Cerebellar nuclear complex (tissue), 1 donor: Measurements from ENCODE around the gene SPHK2.
A peak's percentile ranks its signal among the peaks of the same experiment; 100 is the strongest.
"Not testable (repeated sequence)": the region's sequence is repeated elsewhere in the genome, so short reads cannot be mapped to it uniquely, and the experiment has no call there.

Source experiments
- DNase-seq, 2 experiments: peaks; one replicate each; lab custom pipeline; 2025; lab: John Stamatoyannopoulos, UW

Gene SPHK2

GRCh38 chr19:48618916-48619691 is at the start of gene SPHK2, which contains the start of gene RPL18:
TSS of gene SPHK2 (plus strand) at chr19:48619506. CDS start at chr19:48620515, 1,009 bp downstream.
TSS of gene RPL18 (minus strand) at chr19:48619178. CDS start at chr19:48619143, 35 bp downstream.
- peak; percentile 92 to 98 for DNase-seq

- DNase-seq, result no peak
These were observed 49.5 kb upstream of the SPHK2 start for GRCh38 chr19:48569814-48570213.

- DNase-seq, result no peak
These were observed 47.7 kb upstream of the SPHK2 start for GRCh38 chr19:48571378-48572162.

- DNase-seq, result no peak
These were observed 46.2 kb upstream of the SPHK2 start for GRCh38 chr19:48573163-48573505.

GRCh38 chr19:48575931-48576622 is 43.2 kb upstream of the SPHK2 start:
- no peak for DNase-seq

GRCh38 chr19:48577908-48578307 is 41.4 kb upstream of the SPHK2 start:
- not testable (repeated sequence) for DNase-seq

- no peak for DNase-seq
These were observed 40.4 kb upstream of the SPHK2 start for GRCh38 chr19:48578891-48579290.

- DNase-seq, result no peak
These were observed 37.1 kb upstream of the SPHK2 start for GRCh38 chr19:48582168-48582567.

GRCh38 chr19:48587387-48587786 is 31.9 kb upstream of the SPHK2 start:
- no peak for DNase-seq

- DNase-seq, result no peak
These were observed 30.5 kb upstream of the SPHK2 start for GRCh38 chr19:48588670-48589401.

GRCh38 chr19:48591021-48591420 is 28.3 kb upstream of the SPHK2 start:
- no peak for DNase-seq

- DNase-seq, result no peak
These were observed 24.1 kb upstream of the SPHK2 start for GRCh38 chr19:48595171-48595570.

GRCh38 chr19:48595833-48596232 is 23.5 kb upstream of the SPHK2 start:
- DNase-seq, result no peak

GRCh38 chr19:48596237-48596636 is 23.1 kb upstream of the SPHK2 start:
- no peak for DNase-seq

- no peak for DNase-seq
These were observed 22.4 kb upstream of the SPHK2 start for GRCh38 chr19:48596679-48597465.

GRCh38 chr19:48598996-48599700 is 20.2 kb upstream of the SPHK2 start:
- DNase-seq, result no peak

GRCh38 chr19:48600679-48601417 is 18.5 kb upstream of the SPHK2 start:
- DNase-seq, result no peak

- DNase-seq, result no peak
These were observed 16.3 kb upstream of the SPHK2 start for GRCh38 chr19:48603001-48603400.

GRCh38 chr19:48603449-48603848 is 15.9 kb upstream of the SPHK2 start:
- DNase-seq, result no peak

- DNase-seq, result no peak
These were observed 15.5 kb upstream of the SPHK2 start for GRCh38 chr19:48603850-48604249.
